Thymus (tissue), 14 donors: Measurements from ENCODE around the gene LRRC74A. TPM values are rescaled to one million over a fixed set of nuclear protein-coding genes. Genes with fewer than 3 reads are reported as not detected.

Experiments
- DNase-seq, 9 donors: peaks; one replicate each; pipeline ENCODE4 v3.0.0-alpha.2; 2013; ENCODE audit warnings: low spot score in 9 of 9, low read depth in 6 of 9, missing footprints in 1 of 9
- H3K27ac ChIP-seq, 2 donors: one replicate each; pipeline ENCODE4 v1.5.1; 2013; ENCODE audit warnings: control low read depth in 1 of 2, low read depth in 1 of 2, low read length in 1 of 2, mild to moderate bottlenecking in 1 of 2, moderate library complexity in 1 of 2
- H3K27me3 ChIP-seq, 2 donors: one replicate each; pipeline ENCODE4 v1.5.1; 2013; ENCODE audit warnings: low read length in 1 of 2; ENCODE audit not compliant: control insufficient read depth in 2 of 2, insufficient read depth in 1 of 2
- H3K36me3 ChIP-seq, 2 donors: one replicate each; pipeline ENCODE4 v1.5.1; 2013; ENCODE audit warnings: low read length in 1 of 2, mild to moderate bottlenecking in 1 of 2, moderate library complexity in 1 of 2; ENCODE audit not compliant: control insufficient read depth in 2 of 2, insufficient read depth in 2 of 2
- H3K4me1 ChIP-seq, 2 donors: one replicate each; pipeline ENCODE4 v1.5.1; 2013; ENCODE audit warnings: low read length in 2 of 2; ENCODE audit not compliant: control insufficient read depth in 2 of 2, insufficient read depth in 2 of 2
- H3K4me3 ChIP-seq, 2 donors: one replicate each; pipeline ENCODE4 v1.5.1; 2013; ENCODE audit warnings: low read length in 2 of 2, control low read depth in 1 of 2, mild to moderate bottlenecking in 1 of 2
- H3K9me3 ChIP-seq, 2 donors: one replicate each; pipeline ENCODE4 v1.5.1; 2013; ENCODE audit warnings: low read length in 1 of 2, mild to moderate bottlenecking in 1 of 2; ENCODE audit not compliant: control insufficient read depth in 2 of 2, insufficient read depth in 1 of 2
- WGBS: extraction: QIAGEN DNeasy Blood & Tissue Kit; methylation state at CpG from one replicate; pipeline ENCODE4 v1.1.7; 2013; 5-methylcytosine and 5-hydroxymethylcytosine counted together
- long read RNA-seq, 10 donors: transcript quantifications; one replicate each; lab custom pipeline, GENCODE V29; 2026
- polyA plus RNA-seq: library from polyadenylated mRNA; stranded (reverse); fragments of 200-250 nt; gene quantifications from one replicate; pipeline ENCODE4 v1.2.3, GENCODE V29; 2013
- total RNA-seq: library from RNA; stranded (reverse); fragments of 120-200 nt; gene quantifications from one replicate; pipeline ENCODE4 v1.2.4, GENCODE V29; 2013
- donor health status: healthy.

LRRC74A gene
- total RNA-seq, result not detected
- polyA plus RNA-seq, result not detected
- long read RNA-seq, donor 1, result 0 reads
- long read RNA-seq, donor 2, result 0 reads
- long read RNA-seq, donor 3, partial matches to known transcripts, result 10 of 10 reads
- long read RNA-seq, donor 3, other reads (novel, unspliced or antisense), result 0 of 10 reads
- long read RNA-seq, donor 4, result 0 reads
- long read RNA-seq, donor 5, result 0 reads
- long read RNA-seq, donor 6, result 0 reads
- long read RNA-seq, donor 7, result 0 reads
- long read RNA-seq, donor 8, result 0 reads
- long read RNA-seq, donor 9, result 0 reads
- long read RNA-seq, donor 10, result 0 reads

- H3K27me3 ChIP-seq, result peaks cover 0 to 3% of the 10 kb centered on the region in 2 donors
- no peaks in the 10 kb centered on the region for H3K36me3 ChIP-seq
- 92% methylated on average over 2 of the region's 2 CpGs for WGBS
- no peak within 1 kb of the TSS for H3K27ac ChIP-seq
- no peak for DNase-seq
- H3K4me1 ChIP-seq, result no peaks in the 10 kb centered on the region
- no peaks in the 10 kb centered on the region for H3K9me3 ChIP-seq
- no peak within 1 kb of the TSS for H3K4me3 ChIP-seq
Observed at GRCh38 chr14:76826122-76826521, at the start of gene LRRC74A. LRRC74A (plus strand) TSS chr14:76826408; CDS start chr14:76826698, 290 bp downstream.

GRCh38 chr14:76776428-76777251 lies 49.6 kb upstream of the LRRC74A start:
- Histone ChIP-seq H3K27me3 (peaks cover 0 to 2% of the 10 kb centered on the region in 2 donors), H3K9me3 (no peaks in the 10 kb centered on the region), H3K27ac (no peak overlapping the region), H3K36me3 (no peaks in the 10 kb centered on the region), H3K4me1 (peaks cover 0 to 11% of the 10 kb centered on the region in 2 donors), H3K4me3 (no peak overlapping the region)
- WGBS, result 93% methylated on average over 10 of the region's 10 CpGs
- no peak for DNase-seq

GRCh38 chr14:76777721-76778120 lies 48.5 kb upstream of the LRRC74A start:
- Histone ChIP-seq H3K27me3 (no peaks in the 10 kb centered on the region), H3K4me1 (peaks cover 0 to 14% of the 10 kb centered on the region in 2 donors), H3K4me3 (no peak overlapping the region), H3K27ac (no peak overlapping the region), H3K36me3 (peaks cover 3 to 5% of the 10 kb centered on the region in 2 donors), H3K9me3 (no peaks in the 10 kb centered on the region)
- no peak for DNase-seq
- 67% methylated on average over 9 of the region's 9 CpGs for WGBS

- 96% methylated on average over 16 of the region's 16 CpGs for WGBS
- H3K4me3 ChIP-seq, result no peak overlapping the region
- H3K9me3 ChIP-seq, result no peaks in the 10 kb centered on the region
- no peaks in the 10 kb centered on the region for H3K27me3 ChIP-seq
- no peak for DNase-seq
- H3K27ac ChIP-seq, result no peak overlapping the region
- H3K4me1 ChIP-seq, result peaks cover 0 to 22% of the 10 kb centered on the region in 2 donors
- peaks cover 3 to 5% of the 10 kb centered on the region in 2 donors for H3K36me3 ChIP-seq
Observed at GRCh38 chr14:76778546-76779215, 47.5 kb upstream of the LRRC74A start.

- Histone ChIP-seq H3K4me1 (peaks cover 0 to 22% of the 10 kb centered on the region in 2 donors), H3K27ac (no peak overlapping the region), H3K36me3 (peaks cover 3 to 5% of the 10 kb centered on the region in 2 donors), H3K4me3 (no peak overlapping the region), H3K27me3 (no peaks in the 10 kb centered on the region), H3K9me3 (no peaks in the 10 kb centered on the region)
- DNase-seq, result no peak
- WGBS, result 95% methylated on average over 7 of the region's 7 CpGs
Observed at GRCh38 chr14:76779221-76780057, 46.8 kb upstream of the LRRC74A start.

GRCh38 chr14:76780058-76780345 lies 46.2 kb upstream of the LRRC74A start:
- Histone ChIP-seq H3K9me3 (no peaks in the 10 kb centered on the region), H3K4me1 (peaks cover 0 to 25% of the 10 kb centered on the region in 2 donors)
- DNase-seq, result no peak

GRCh38 chr14:76780360-76780759 lies 45.8 kb upstream of the LRRC74A start:
- Histone ChIP-seq H3K4me3 (no peak overlapping the region), H3K4me1 (peaks cover 0 to 25% of the 10 kb centered on the region in 2 donors), H3K36me3 (peaks cover 3 to 5% of the 10 kb centered on the region in 2 donors), H3K27me3 (no peaks in the 10 kb centered on the region), H3K9me3 (no peaks in the 10 kb centered on the region), H3K27ac (no peak overlapping the region)
- 84% methylated on average over 5 of the region's 5 CpGs for WGBS
- no peak for DNase-seq

More at GRCh38 chr14:76780058-76780345, 46.2 kb upstream of the LRRC74A start:
- H3K27me3 ChIP-seq, result no peaks in the 10 kb centered on the region
- 100% methylated on average over 2 of the region's 2 CpGs for WGBS
- peaks cover 3 to 5% of the 10 kb centered on the region in 2 donors for H3K36me3 ChIP-seq
- no peak overlapping the region for H3K4me3 ChIP-seq
- no peak overlapping the region for H3K27ac ChIP-seq

GRCh38 chr14:76780875-76781647 lies 45.1 kb upstream of the LRRC74A start:
- 97% methylated on average over 11 of the region's 11 CpGs for WGBS
- H3K9me3 ChIP-seq, result no peaks in the 10 kb centered on the region
- H3K4me1 ChIP-seq, result peaks cover 0 to 25% of the 10 kb centered on the region in 2 donors
- DNase-seq, result no peak
- H3K27ac ChIP-seq, result no peak overlapping the region
- no peak overlapping the region for H3K4me3 ChIP-seq
- H3K36me3 ChIP-seq, result peaks cover 3 to 10% of the 10 kb centered on the region in 2 donors
- H3K27me3 ChIP-seq, result no peaks in the 10 kb centered on the region
